HG03558 (cell line): ENCODE measurements around the gene WFDC9.
"Not testable (repeated sequence)": the region's sequence is repeated elsewhere in the genome, so short reads cannot be mapped to it uniquely, and the experiment has no call there.

Experiments used
- ATAC-seq: cut with Tn5 transposase; IDR thresholded peaks from one replicate; pipeline ENCODE4 v1.9.1; 2021; ENCODE audit warnings: moderate number of reproducible peaks; ENCODE audit not compliant: unreplicated experiment; ENCODE audit errors: extremely low read depth

The WFDC9 gene

DNA sequence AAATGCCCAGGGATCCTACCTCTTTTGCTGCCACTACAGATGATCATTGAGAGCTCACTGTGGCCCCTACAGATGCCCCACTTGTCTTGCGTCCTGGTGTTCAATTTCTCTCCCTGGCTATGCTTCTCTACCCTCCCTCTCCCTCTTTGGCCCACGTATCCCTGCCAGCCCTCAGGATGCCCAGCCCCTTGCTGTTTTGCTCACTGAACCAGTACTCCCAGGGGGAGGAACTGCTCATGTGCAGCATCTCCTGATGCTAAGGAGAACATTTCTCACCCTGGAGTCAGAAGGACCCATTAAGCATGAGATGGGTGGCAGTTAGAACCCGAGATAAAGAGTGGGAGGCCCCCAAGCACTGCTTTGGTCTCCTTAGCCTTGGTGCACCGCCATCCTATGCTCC is at the start of gene WFDC9:
TSS of gene WFDC9 (minus strand) at position 101 of the 400 bp plus-strand sequence. CDS start 21,103 bp downstream, outside the sequence.
- no peak for ATAC-seq

DNA sequence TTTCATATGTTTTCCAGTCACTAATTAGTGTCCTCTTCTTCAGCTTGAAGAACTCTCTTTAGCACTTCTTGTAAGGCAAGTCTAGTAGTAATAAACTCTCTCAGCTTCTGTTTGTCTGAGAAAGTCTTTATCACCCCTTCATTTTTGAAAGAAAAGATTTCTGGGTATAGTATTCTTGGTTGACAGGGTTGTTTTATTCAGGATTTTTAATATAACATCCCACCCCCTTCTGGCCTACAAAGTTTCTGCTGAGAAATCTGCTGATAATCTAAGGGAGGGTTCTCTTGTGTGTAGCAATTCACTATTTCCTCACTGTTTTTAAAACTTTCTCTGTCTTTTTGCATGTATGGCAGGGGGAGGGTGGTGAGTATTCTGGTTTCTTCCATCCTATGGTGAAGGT is 48.6 kb upstream of the WFDC9 start:
- no peak for ATAC-seq

DNA sequence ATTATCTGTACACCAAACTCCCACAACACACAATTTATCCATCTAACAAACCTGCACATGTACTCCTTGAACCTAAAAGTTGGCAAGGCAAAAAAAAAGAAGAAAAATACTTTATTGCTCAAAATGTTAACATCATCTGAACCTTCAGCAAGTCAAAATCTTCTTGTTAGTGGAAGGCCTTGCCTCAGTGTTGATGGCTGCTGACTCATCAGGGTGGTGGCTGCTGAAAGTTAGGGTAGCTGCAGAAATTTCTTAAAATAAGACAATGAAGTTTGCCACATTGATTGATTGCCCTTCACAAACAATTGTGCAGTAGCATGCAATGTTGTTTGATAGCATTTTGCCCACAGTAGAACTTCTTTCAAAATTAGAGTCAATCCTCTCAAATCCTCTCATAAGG is 41.7 kb upstream of the WFDC9 start:
- no peak for ATAC-seq

DNA sequence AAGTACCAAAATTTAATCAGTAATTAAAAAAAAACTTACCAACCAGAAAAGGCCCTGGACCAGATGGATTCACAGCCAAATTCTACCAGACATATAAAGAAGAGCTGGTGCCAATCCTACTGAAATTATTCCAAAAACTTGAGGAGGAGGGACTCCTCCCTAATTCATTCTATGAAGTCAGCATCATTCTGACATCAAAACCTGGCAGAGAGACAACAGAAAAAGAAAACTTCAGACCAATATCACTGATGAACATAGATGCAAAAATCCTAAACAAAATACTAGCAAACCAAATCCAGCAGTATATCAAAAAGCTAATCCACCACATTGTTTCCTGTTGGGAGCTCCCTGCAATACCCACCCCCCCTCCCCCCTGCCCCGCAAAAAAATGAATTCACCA is 39.1 kb upstream of the WFDC9 start, which contains the start of gene WFDC11:
TSS of gene WFDC11 (minus strand) at position 101 of the 400 bp plus-strand sequence. CDS start 19,639 bp downstream, outside the sequence.
- no peak for ATAC-seq

DNA sequence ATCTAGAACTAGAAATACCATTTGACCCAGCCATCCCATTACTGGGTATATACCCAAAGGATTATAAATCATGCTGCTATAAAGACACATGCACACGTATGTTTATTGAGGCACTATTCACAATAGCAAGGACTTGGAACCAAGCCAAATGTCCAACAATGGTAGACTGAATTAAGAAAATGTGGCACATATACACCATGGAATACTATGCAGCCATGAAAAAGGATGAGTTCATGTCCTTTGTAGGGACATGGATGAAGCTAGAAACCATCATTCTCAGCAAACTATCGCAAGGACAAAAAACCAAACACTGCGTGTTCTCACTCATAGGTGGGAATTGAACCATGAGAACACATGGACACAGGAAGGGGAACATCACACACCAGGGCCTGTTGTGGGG is 26.0 kb upstream of the WFDC9 start:
- ATAC-seq, result not testable (repeated sequence)

DNA sequence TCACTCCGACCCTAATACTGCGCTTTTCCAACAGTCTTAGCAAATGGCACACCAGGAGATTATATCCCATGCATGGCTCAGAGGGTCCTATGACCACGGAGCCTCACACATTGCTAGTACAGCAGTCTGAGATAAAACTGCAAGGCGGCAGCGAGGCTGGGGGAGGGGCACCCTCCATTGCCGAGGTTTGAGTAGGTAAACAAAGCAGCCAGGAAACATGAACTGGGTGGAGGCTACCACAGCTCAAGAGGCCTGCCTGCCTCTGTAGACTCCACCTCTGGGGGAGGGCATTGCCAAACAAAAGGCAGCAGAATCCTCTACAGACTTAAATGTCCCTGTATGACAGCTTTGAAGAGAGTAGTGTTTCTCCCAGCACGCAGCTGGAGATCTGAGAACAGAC is 20.6 kb upstream of the WFDC9 start:
- ATAC-seq, result not testable (repeated sequence)

DNA sequence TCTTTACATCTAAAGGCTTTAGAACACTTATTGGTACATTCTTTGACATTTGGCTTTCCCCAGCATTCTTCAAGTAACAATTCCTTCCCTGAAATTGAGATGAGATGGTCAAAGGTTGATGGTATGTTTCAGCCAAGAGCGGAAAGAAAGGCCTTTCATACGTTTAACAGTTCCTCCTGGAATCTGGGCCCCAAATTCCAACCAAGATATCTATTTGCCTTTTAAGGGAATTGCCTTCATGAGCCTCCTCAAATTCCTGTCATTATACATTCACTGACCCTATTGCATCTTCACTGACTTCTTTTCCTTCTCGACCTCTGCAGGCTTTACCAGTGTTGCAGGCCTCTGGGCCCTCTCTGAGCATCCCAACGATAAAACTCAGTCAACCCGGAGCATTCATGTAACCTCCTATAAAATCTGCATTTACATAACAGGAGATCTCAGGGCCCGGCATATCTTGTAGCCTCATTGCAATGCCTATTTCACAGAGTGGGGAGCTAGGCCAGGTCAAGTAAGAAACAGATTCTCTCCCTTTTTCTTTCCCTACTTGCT is 18.3 kb upstream of the WFDC9 start:
- ATAC-seq, result no peak

DNA sequence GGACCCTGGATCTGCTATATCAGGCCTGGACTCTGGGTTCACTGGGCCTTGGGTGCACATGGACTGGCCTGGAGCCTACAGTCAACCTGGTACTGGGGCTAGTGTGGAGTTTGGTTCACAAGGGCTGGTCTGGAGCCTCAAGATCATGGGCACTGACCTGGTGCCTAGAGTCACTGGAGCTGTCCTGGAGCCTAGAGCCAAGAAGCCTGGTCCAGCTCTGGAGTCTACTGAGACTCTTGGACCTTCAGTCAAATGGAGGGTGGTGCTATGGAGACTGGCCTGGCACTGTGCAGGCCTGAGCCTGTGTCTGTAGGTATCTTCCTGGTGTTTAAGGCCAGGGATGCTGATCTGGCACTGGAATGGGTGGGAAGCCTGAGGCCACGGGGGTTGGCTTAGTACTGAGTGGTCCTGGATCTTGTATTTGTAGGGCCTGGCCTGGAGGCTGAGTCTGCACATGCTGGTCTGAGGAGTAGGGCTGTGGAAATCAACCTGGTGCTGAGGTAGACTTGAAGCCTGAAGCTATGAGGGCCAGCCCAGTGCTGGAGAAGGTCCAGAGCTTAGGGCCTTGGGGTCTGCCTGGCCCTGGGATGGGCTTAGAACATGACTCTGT is 16.5 kb upstream of the WFDC9 start:
- no peak for ATAC-seq

DNA sequence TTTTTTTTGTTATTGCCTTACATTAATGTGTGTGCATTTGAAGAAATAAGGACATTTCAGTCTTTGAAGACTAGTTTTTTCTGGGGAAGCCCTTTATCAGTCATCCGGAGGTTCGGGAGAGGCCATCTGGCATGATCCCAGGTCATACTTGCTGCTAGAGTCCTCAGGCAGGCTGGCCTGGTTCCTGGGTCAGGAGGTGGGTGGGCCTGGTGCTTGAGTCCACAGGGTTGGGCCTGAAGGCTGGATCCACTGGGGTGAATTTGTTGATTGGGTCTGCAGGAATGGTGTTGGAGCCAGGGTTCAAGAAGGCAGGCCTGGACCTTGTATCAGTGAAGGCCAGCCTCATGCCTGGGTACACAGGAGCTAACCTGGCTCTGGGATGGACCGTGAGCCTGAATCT is 15.8 kb upstream of the WFDC9 start:
- ATAC-seq, result no peak

DNA sequence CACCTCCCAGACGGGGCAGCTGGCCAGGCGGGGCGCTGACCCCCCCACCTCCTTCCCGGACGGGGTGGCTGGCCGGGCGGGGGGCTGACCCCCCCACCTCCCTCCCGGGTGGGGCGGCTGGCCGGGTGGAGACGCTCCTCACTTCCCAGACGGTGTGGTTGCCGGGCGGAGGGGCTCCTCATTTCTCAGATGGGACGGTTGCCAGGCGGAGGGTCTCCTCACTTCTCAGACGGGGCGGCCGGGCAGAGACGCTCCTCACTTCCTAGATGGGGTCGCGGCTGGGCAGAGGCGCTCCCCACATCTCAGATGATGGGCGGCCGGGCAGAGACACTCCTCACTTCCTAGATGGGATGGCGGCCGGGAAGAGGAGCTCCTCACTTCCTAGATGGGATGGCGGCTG is 14.8 kb upstream of the WFDC9 start:
- not testable (repeated sequence) for ATAC-seq

DNA sequence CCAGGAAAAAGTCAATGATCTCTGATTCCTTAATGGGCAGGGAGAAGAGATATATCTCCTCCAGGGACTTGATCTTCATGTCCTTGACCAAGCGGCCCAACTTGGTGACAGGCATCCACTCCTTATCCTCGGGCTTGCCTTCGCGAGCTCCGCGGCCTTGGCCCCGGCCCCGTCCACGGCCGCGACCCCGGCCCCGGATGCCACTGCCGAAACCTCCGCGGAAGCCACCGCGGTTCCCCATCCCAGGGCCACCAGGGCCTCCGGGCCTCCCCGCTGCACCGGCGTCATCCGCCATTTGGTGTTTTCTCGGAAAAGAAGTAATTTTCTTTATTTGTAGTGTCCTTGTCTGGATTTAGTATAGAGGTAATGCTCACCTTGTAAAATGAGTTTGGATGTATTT is 10.0 kb upstream of the WFDC9 start:
- ATAC-seq, result not testable (repeated sequence)

DNA sequence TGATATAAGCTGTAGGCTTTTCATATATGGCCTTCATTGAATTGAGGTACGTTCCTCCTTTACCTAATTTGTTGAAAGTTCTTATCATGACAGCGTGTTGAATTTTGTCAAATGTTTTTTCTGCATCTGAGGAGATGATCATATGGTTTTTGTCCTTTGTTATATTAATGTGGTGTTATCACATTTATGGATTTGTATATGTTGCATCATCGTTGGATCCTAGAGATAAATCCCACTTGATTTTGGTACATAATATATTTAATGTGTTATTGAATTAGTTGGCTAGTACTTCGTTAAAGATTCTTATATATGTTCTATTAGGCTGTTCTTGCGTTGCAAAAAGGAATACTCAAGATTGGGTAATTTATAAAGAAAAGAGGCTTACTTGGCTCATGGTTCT is 8.6 kb upstream of the WFDC9 start:
- ATAC-seq, result no peak

DNA sequence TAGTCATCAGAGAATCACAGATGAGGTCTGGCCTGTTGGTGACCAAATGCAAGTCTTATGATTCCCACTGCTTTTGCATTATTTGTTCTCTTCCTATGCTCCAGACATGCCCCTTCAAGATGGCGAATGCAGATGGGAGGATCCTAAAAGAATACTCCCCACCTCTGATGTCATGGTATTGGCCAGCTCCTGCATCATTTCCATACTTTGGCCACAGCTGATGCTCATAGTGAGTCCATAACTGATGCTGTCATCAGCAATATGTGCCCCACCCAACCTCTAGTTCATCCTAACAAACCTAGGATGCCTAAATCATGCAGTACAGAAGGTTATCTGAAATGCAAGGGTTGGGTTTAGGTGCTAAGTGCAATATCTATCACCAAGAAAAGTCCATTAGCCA is 5.4 kb upstream of the WFDC9 start:
- no peak for ATAC-seq

DNA sequence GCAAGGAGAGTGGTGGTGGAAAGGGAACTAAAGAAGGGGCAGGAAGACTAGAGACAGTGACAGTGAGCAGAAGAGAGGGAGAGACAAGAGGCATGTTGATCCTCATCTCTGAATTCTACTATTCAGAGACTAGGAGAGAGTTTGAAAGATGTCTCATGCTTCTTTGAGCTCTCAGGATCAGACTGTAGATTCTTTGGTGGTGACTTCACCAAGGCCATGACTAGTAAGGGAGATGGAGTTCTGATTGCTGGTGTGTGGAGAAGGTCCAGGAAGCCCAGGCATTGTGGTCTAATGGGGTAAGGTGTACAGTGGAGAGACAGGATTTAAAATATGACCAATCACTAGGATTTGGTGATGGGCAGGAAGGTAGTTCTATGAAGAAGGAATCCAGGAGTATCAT is 713 bp downstream of the WFDC9 start:
- ATAC-seq, result no peak

DNA sequence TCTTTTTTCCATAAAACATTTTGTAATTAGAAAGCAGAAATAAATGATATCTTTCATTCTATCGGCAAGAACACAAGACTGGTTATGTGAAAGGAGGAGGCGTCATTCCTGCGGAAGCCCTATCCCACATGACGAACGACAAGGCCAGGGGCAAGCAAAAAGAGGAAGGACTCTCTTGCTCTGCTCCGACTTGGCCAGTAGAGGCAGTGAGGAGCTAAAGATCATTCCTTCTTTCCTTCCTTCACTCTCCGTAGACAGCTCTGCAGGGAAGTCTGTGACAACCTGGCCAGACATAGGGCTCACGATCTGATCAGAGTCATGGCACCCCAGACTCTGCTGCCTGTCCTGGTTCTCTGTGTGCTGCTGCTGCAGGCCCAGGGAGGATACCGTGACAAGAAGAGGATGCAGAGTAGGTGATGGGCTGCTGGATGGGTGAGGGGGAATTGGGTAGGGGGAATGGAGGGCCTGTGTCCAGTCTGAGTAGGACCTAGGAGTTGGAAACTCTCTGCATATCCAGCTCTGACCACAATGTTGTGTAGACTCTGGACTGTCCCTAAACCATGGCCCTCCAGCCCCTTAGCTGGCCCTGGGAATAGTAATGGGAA is 1.5 kb downstream of the WFDC9 start, which contains the start of gene WFDC10A:
TSS of gene WFDC10A (plus strand) at position 244 of the 605 bp plus-strand sequence. CDS start at position 319, 75 bp downstream.
- no peak for ATAC-seq

DNA sequence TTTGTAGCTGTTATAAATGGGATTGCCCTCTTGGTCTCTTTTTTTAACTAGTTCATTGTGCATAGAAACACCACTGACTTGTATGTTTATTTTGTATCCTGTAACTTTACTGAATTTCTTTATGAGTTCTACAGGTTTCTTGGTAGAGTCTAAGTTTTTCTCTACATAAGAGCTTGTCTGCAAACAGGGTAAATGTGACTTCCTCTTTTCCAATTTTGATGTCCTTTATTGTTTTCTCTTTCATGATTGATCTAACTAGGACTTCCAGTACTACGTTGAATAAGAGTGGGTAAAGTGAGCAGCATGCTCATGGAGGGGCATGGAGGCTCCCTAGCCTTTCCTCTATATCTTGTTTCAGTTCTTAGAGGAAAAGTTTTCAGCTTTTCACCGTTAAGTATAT is 4.5 kb downstream of the WFDC9 start:
- no peak for ATAC-seq

DNA sequence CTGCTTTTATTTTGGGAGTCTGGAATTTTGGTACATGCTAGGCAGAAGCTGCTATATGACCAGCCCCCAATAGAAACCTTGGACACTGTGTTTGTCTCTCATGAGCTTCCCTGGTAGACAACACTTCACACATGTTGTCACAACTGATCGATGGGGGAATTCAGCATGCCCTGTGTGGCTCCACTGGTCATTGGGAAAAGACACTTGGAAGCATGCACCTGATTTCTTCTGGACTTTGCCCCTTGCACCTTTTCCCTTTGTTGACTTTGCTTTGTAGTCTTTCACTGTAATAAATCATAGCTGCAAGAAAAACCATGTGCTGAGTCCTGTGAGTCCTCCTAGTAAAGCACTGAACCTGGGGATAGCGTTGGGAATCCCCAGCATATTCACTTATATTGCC is 9.5 kb downstream of the WFDC9 start:
- no peak for ATAC-seq

DNA sequence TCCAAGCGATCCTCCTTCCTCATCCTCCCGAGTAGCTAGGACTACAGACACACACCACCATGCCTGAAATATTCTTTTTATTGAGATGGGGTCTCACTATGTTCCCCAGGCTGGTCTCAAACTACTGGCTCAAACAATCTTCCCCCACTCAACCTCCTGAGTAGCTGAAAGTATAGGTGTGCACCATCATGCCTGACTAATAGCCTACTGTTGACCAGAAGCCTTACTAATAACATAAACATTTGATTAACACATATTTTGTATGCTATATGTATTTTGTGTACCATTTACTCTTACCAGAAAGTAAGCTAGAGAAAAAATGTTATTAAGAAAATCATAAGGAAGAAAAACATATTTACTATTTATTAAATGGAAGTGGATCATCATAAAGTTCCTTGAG is 13.5 kb downstream of the WFDC9 start:
- no peak for ATAC-seq

DNA sequence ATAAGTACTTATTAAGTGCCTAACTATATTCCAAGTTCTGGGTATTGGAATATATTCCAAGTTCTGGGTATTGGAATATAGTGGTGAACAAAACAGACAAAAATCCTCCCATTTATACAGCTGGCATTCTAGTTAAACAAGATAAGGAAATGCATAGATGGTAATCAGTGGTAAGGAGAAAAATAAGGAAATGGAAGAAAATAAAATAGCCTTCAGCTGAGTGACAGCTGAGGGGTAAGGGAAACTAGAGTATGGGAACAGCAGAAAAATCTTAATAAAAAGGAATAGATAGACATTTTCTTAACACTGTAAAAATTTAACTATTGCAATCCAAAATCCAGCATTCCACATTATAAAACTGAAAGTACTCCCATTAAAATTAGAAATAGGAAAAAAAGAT is 18.8 kb downstream of the WFDC9 start:
- ATAC-seq, result no peak

DNA sequence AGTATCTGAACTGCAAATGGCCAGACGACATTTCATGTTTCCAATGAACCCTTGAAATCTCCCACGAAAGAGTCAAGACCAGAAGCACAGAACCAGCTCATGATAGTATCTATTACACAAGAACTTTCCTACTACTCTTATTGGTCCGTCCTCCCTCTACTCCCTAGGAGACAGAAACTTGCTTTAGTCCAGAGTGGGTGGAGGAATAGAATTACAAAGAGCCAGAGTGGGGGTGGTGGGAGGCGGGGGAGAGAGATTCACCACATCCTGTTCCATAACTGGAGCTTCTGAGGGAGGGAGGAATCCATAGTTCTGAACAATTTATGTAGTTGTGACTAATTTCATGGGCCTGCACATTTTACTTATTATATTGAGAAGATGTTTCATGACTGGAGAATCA is 20.0 kb downstream of the WFDC9 start:
- ATAC-seq, result no peak

DNA sequence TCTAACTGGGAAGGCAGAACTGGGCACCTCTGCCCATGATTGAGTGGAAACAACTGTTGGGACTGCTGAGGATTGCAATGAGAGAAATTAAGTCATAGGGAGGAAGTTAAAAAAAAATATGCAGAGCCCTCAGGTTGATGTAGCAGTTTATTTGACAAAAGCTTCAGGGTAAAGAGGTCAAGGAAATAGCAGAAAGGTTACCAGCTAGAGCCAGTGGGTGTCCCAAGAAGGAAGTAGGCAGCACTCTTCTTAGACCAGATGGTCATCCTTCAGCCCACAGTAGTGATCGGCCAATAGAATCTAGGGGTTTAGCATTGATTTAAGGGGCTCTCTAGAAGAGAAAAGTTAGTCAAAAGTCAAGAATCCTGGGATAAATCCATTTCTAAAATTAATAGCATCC is 23.3 kb downstream of the WFDC9 start:
- ATAC-seq, result no peak

DNA sequence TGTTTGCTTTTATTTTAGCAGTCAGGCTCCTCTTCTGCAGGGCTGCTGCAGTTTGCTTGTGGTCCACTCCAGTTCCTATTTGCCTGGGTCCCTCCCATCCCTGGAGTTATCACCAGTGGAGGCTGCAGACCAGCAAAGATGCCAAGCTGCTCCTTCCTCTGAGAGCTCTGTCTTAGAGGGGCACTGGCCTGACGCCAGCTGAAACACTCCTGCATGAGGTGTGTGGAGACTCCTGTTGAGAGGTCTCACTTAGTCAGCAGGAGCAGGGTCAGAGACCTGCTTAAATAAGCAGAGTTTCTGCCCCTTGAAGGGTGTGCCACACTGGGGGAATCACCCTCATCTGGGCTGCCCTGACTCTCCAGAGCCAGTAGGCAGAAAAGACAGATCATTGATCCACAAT is 35.8 kb downstream of the WFDC9 start:
- no peak for ATAC-seq
